ENCODE data around the gene TOX3.

GRCh38 chr16:52437277-52437670 is 109.7 kb downstream of the TOX3 start:
- TF ChIP-seq EZH2 (IDR thresholded peaks at IDR 0.05) = no peak
- TF ChIP-seq FOXP2 (optimal IDR thresholded peaks at IDR 0.05; ENCODE audit: control extremely low read depth, extremely low read length, insufficient read depth) = no peak

Measured in SK-N-MC (cell line).